WTC11 (cell line): ENCODE results near the gene PARD3B. TPM values are rescaled to one million over a fixed set of nuclear protein-coding genes. Genes with fewer than 3 reads are reported as not detected.

ENCODE experiments used
- ATAC-seq: fragments of 200-7000 bp; cut with Tn5 transposase; 2 replicates; pipeline ENCODE4 v1.10.0; 2021; ENCODE audit warnings: mild to moderate bottlenecking, moderate library complexity
- CTCF ChIA-PET: fragments of 300-600 bp; sonication (Branson Sonifier 250); formaldehyde crosslinking; loops from one replicate; lab custom pipeline; 2021; ENCODE audit warnings: antibody characterized with exemption; lab: Charles Lee
- POLR2A ChIA-PET: fragments of 350-600 bp; sonication (Branson Sonifier 250); formaldehyde crosslinking; loops from one replicate; lab custom pipeline; 2021; ENCODE audit warnings: antibody characterized with exemption; lab: Charles Lee
- DNase-seq: peaks from one replicate; pipeline ENCODE4 v3.0.0; 2021; ENCODE audit warnings: low spot score
- H3K27ac Mint-ChIP-seq: 2 replicates; pipeline ENCODE4 v1.8.0; 2021; ENCODE audit warnings: mixed read lengths
- H3K27me3 Mint-ChIP-seq: 2 replicates; pipeline ENCODE4 v1.8.0; 2021; ENCODE audit warnings: low read depth, mild to moderate bottlenecking, moderate library complexity, mixed read lengths
- H3K36me3 Mint-ChIP-seq: 2 replicates; pipeline ENCODE4 v1.8.0; 2021; ENCODE audit warnings: mixed read lengths
- H3K4me1 Mint-ChIP-seq: 2 replicates; pipeline ENCODE4 v1.8.0; 2022; ENCODE audit warnings: mixed read lengths
- H3K4me3 Mint-ChIP-seq: 2 replicates; pipeline ENCODE4 v1.8.0; 2021; ENCODE audit warnings: mild to moderate bottlenecking, moderate library complexity, mixed read lengths
- H3K9me3 Mint-ChIP-seq: 2 replicates; pipeline ENCODE4 v1.8.0; 2021; ENCODE audit warnings: mixed read lengths
- AFF4 ChIP-seq: sonication (generic); formaldehyde crosslinking; IDR thresholded peaks from 2 replicates; pipeline ENCODE4 v1.8.1; 2023; ENCODE audit warnings: mild to moderate bottlenecking, missing genetic modification reagents, borderline replicate concordance
- AR ChIP-seq: fragments of 250-450 bp; sonication (Bioruptor Pico); IDR thresholded peaks from 2 replicates; pipeline ENCODE4 v1.9.0; 2021; ENCODE audit warnings: mild to moderate bottlenecking
- ARID4B ChIP-seq: sonication (generic); formaldehyde crosslinking; IDR thresholded peaks from 2 replicates; pipeline ENCODE4 v1.8.0; 2023; ENCODE audit warnings: missing genetic modification reagents, mild to moderate bottlenecking, borderline replicate concordance
- CBFB ChIP-seq: sonication (generic); formaldehyde crosslinking; IDR thresholded peaks from 2 replicates; pipeline ENCODE4 v1.8.1; 2022; ENCODE audit warnings: mild to moderate bottlenecking, low read depth, missing genetic modification reagents
- E2F4 ChIP-seq: sonication (generic); formaldehyde crosslinking; IDR thresholded peaks from 2 replicates; pipeline ENCODE4 v1.8.1; 2022; ENCODE audit warnings: low read depth, mild to moderate bottlenecking, moderate library complexity, missing genetic modification reagents, borderline replicate concordance
- ESRRA ChIP-seq: sonication (generic); formaldehyde crosslinking; IDR thresholded peaks from 2 replicates; pipeline ENCODE4 v1.8.1; 2022; ENCODE audit warnings: mild to moderate bottlenecking, missing genetic modification reagents, borderline replicate concordance
- FOXP4 ChIP-seq: sonication (generic); formaldehyde crosslinking; IDR thresholded peaks from 2 replicates; pipeline ENCODE4 v1.8.0; 2022; ENCODE audit warnings: mild to moderate bottlenecking, missing genetic modification reagents
- GTF2I ChIP-seq: fragments of 250-450 bp; sonication (Bioruptor Pico); conservative IDR thresholded peaks from 2 replicates; pipeline ENCODE4 v1.4.0; 2021; ENCODE audit warnings: mild to moderate bottlenecking
- IRF1 ChIP-seq: sonication (generic); formaldehyde crosslinking; IDR thresholded peaks from 2 replicates; pipeline ENCODE4 v1.8.0; 2023; ENCODE audit warnings: missing genetic modification reagents
- MYBL2 ChIP-seq: sonication (generic); formaldehyde crosslinking; IDR thresholded peaks from 2 replicates; pipeline ENCODE4 v1.8.1; 2023; ENCODE audit warnings: mild to moderate bottlenecking, moderate library complexity, missing genetic modification reagents
- PRDM15 ChIP-seq: sonication (generic); formaldehyde crosslinking; IDR thresholded peaks from 2 replicates; pipeline ENCODE4 v1.8.0; 2022; ENCODE audit warnings: missing genetic modification reagents
- PREB ChIP-seq: sonication (generic); formaldehyde crosslinking; IDR thresholded peaks from 2 replicates; pipeline ENCODE4 v1.8.1; 2022; ENCODE audit warnings: mild to moderate bottlenecking, missing genetic modification reagents, moderate library complexity, borderline replicate concordance
- total RNA-seq: library from RNA; stranded (reverse); gene quantifications from 3 replicates; pipeline ENCODE4 v1.2.3, GENCODE V29; 2021

Gene PARD3B
- total RNA-seq, 1 experiment from 2014 or later = 5.6 TPM

- TF ChIP-seq AFF4 (CRISPR knock-in tag) = no peak
- no peak for TF ChIP-seq ARID4B
- no peak for TF ChIP-seq IRF1 (CRISPR knock-in tag)
- TF ChIP-seq CBFB (CRISPR knock-in tag) = no peak
- no peak for TF ChIP-seq GTF2I
Observed at GRCh38 chr2:205654878-205655605, 1109.8 kb downstream of the PARD3B start (continued).

GRCh38 chr2:205655779-205656456 lies 1110.6 kb downstream of the PARD3B start:
- DNase-seq (no peak), ATAC-seq (no peak)
- Mint-ChIP-seq H3K36me3 (no peaks in the 10 kb centered on the region), H3K27me3 (peaks cover 3% of the 10 kb centered on the region; the same call in 1 of the 2 replicates), H3K27ac (no peak overlapping the region), H3K4me1 (peaks cover 4% of the 10 kb centered on the region), H3K4me3 (no peak overlapping the region), H3K9me3 (peaks cover 8% of the 10 kb centered on the region)
- CTCF ChIA-PET = no interaction called here
- POLR2A ChIA-PET = no interaction called here
- TF ChIP-seq ESRRA (CRISPR knock-in tag) = no peak
- TF ChIP-seq FOXP4 (CRISPR knock-in tag) = no peak
- no peak for TF ChIP-seq MYBL2 (CRISPR knock-in tag)
- TF ChIP-seq E2F4 (CRISPR knock-in tag) = no peak
- no peak for TF ChIP-seq PRDM15 (CRISPR knock-in tag)
- TF ChIP-seq AR (CRISPR knock-in tag) = no peak
- TF ChIP-seq PREB = no peak
